Amniotic epithelial cell (primary cell): ENCODE results near the gene SWAP70.

ENCODE experiments used
- DNase-seq: peaks from one replicate; pipeline ENCODE4 v3.0.0-alpha.2; 2010; ENCODE audit warnings: low read depth

Gene SWAP70

GRCh38 chr11:9776203-9776602 lies 112.3 kb downstream of the SWAP70 start:
- DNase-seq, result no peak

- DNase-seq, result no peak
Observed at GRCh38 chr11:9777066-9777465, 113.2 kb downstream of the SWAP70 start.

GRCh38 chr11:9777525-9777924 lies 113.6 kb downstream of the SWAP70 start:
- DNase-seq, result no peak

GRCh38 chr11:9780929-9781328 lies 117.1 kb downstream of the SWAP70 start:
- DNase-seq, result no peak

GRCh38 chr11:9783986-9784385 lies 120.1 kb downstream of the SWAP70 start:
- peak; percentile 15 for DNase-seq

- DNase-seq, result peak; percentile 63
Observed at GRCh38 chr11:9784602-9785315, 120.9 kb downstream of the SWAP70 start.

GRCh38 chr11:9787260-9787659 lies 123.4 kb downstream of the SWAP70 start:
- DNase-seq, result no peak

GRCh38 chr11:9787981-9788521 lies 124.2 kb downstream of the SWAP70 start:
- DNase-seq, result peak; percentile 96

- DNase-seq, result no peak
Observed at GRCh38 chr11:9789910-9790309, 126.0 kb downstream of the SWAP70 start.

GRCh38 chr11:9790703-9791102 lies 126.8 kb downstream of the SWAP70 start:
- DNase-seq, result no peak

- no peak for DNase-seq
Observed at GRCh38 chr11:9796266-9796665, 132.4 kb downstream of the SWAP70 start.

- no peak for DNase-seq
Observed at GRCh38 chr11:9796854-9797253, 133.0 kb downstream of the SWAP70 start.

GRCh38 chr11:9797300-9797699 lies 133.4 kb downstream of the SWAP70 start:
- no peak for DNase-seq

- DNase-seq, result no peak
Observed at GRCh38 chr11:9799886-9800285, 136.0 kb downstream of the SWAP70 start.

GRCh38 chr11:9802291-9802861 lies 138.5 kb downstream of the SWAP70 start:
- peak; percentile 76 for DNase-seq
